Ovary (tissue), 9 donors: ENCODE data around the gene ALCAM. TPM values are rescaled to one million over a fixed set of nuclear protein-coding genes. Genes with fewer than 3 reads are reported as not detected.

Experiments
- DNase-seq, 5 donors: peaks; one replicate each; pipeline ENCODE4 v3.0.0-alpha.2; 2019 to 2020
- H3K27ac ChIP-seq, 2 donors: fragments of 200-600 bp; one replicate each; pipeline versions ENCODE4 v1.5.1 to v1.8.0; 2019 to 2022
- H3K27me3 ChIP-seq: fragments of 200-600 bp; one replicate; pipeline ENCODE4 v1.8.0; 2022
- H3K36me3 ChIP-seq: fragments of 200-600 bp; sonication (generic); one replicate; pipeline ENCODE4 v1.5.1; 2019
- H3K4me1 ChIP-seq: one replicate; pipeline ENCODE4 v1.8.1; 2013; ENCODE audit warnings: mild to moderate bottlenecking, moderate library complexity; ENCODE audit not compliant: insufficient read depth
- H3K4me3 ChIP-seq: fragments of 200-600 bp; sonication (generic); one replicate; pipeline ENCODE4 v1.5.1; 2017
- H3K9me3 ChIP-seq, 2 donors: fragments of 200-600 bp in 1 of 2; sonication (generic) in 1 of 2; one replicate each; pipeline versions ENCODE4 v1.5.1 to v1.8.1; 2013 to 2019; ENCODE audit warnings: mild to moderate bottlenecking in 1 of 2, moderate library complexity in 1 of 2
- EP300 ChIP-seq: sonication (generic); formaldehyde crosslinking; IDR thresholded peaks from one replicate; pipeline ENCODE4 v1.6.1; 2017; ENCODE audit warnings: antibody characterized with exemption
- POLR2A ChIP-seq: fragments of 450-650 bp; IDR thresholded peaks from one replicate; pipeline ENCODE4 v1.6.1; 2017; ENCODE audit warnings: antibody characterized with exemption, mild to moderate bottlenecking, moderate library complexity
- WGBS, 3 donors: extraction: QIAGEN DNeasy Blood & Tissue Kit in 1 of 3; methylation state at CpG; one replicate each; pipeline versions ENCODE4 v1.1.5 to v1.1.7; 2013 to 2017; 5-methylcytosine and 5-hydroxymethylcytosine counted together
- intact Hi-C, 4 donors: fragments of 100-400 bp; cut with DNase I; formaldehyde crosslinking; loops; one replicate each; pipeline versions ENCODE4 v1.11.0 to v1.15.1; 2022 to 2023
- polyA plus RNA-seq, 2 donors: library from polyadenylated mRNA; stranded (reverse); fragments of 200-250 nt in 1 of 2; fragments of 350-450 nt in 1 of 2; fragmentation: Illumina TruSeq in 1 of 2; extraction: RNeasy Lipid Tissue Mini Kit (QIAGEN cat#74804) in 1 of 2; gene quantifications; one replicate each; pipeline ENCODE4 v1.2.3, GENCODE V29; 2013 to 2014
- total RNA-seq, 7 donors: library from RNA; depleted of rRNA in 2 of 7; stranded (reverse); fragments of >200 nt in 2 of 7; fragmentation: NEBNext Ultra II Directional in 3 of 7; extraction: Animal tissue kit (Norgen Biotek cat#: 25700) in 3 of 7; gene quantifications; one replicate each; pipeline versions ENCODE4 v1.1.0 to v1.2.4, GENCODE V29; 2016 to 2023
- TF ChIP-seq, protein P1 (sequence below), 3 donors: fragments of 450-650 bp in 2 of 3; fragments of 200-600 bp in 1 of 3; IDR thresholded peaks; one replicate each; pipeline versions ENCODE4 v1.5.1 to v1.8.0; 2016 to 2022; ENCODE audit warnings: antibody characterized with exemption in 3 of 3, mild to moderate bottlenecking in 1 of 3
- donor health status: DM: no; HTN: no; CAD: no; lungs with moderate emphysema.
- donor health status: DM: no; HTN: no; CAD: no.
- donor health status: Bipolar disorder and iron deficiency.
- donor health status: DM: yes; HTN: yes; CAD: no.
- donor health status: DM: no; HTN: no; CAD: no.
- donor health status: DM: yes; HTN: yes; CAD: no.

The ALCAM gene
- total and polyA plus RNA-seq, 9 donors = 25.0 to 279 (median 52.1) TPM

GRCh38 chr3:105582015-105582414 is 215.3 kb downstream of the ALCAM start:
- no peak for DNase-seq
- 83 to 90% (median 87%) methylated on average over 6 of the region's 6 CpGs for WGBS, 3 donors

GRCh38 chr3:105584003-105584790 is 217.5 kb downstream of the ALCAM start:
- Histone ChIP-seq H3K4me1 (no peaks in the 10 kb centered on the region), H3K36me3 (no peaks in the 10 kb centered on the region), H3K9me3 (no peaks in the 10 kb centered on the region), H3K27ac (no peak overlapping the region), H3K27me3 (no peaks in the 10 kb centered on the region), H3K4me3 (no peak overlapping the region)
- intact Hi-C loops = no loop called here
- WGBS, 3 donors = 90 to 92% (median 91%) methylated on average over 3 of the region's 3 CpGs
- TF ChIP-seq, protein P1, sequence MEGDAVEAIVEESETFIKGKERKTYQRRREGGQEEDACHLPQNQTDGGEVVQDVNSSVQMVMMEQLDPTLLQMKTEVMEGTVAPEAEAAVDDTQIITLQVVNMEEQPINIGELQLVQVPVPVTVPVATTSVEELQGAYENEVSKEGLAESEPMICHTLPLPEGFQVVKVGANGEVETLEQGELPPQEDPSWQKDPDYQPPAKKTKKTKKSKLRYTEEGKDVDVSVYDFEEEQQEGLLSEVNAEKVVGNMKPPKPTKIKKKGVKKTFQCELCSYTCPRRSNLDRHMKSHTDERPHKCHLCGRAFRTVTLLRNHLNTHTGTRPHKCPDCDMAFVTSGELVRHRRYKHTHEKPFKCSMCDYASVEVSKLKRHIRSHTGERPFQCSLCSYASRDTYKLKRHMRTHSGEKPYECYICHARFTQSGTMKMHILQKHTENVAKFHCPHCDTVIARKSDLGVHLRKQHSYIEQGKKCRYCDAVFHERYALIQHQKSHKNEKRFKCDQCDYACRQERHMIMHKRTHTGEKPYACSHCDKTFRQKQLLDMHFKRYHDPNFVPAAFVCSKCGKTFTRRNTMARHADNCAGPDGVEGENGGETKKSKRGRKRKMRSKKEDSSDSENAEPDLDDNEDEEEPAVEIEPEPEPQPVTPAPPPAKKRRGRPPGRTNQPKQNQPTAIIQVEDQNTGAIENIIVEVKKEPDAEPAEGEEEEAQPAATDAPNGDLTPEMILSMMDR (IDR thresholded peaks at IDR 0.05) = no peak
- TF ChIP-seq EP300 (no peak), POLR2A (no peak)
- no peak for DNase-seq

More at GRCh38 chr3:105582015-105582414, 215.3 kb downstream of the ALCAM start:
- intact Hi-C loops = no loop called here
- Histone ChIP-seq H3K36me3 (no peaks in the 10 kb centered on the region), H3K27ac (no peak overlapping the region), H3K9me3 (no peaks in the 10 kb centered on the region), H3K4me3 (no peak overlapping the region), H3K4me1 (no peaks in the 10 kb centered on the region), H3K27me3 (no peaks in the 10 kb centered on the region)
- TF ChIP-seq POLR2A (no peak), EP300 (no peak)
- TF ChIP-seq, protein P1 (IDR thresholded peaks at IDR 0.05) = no peak

DNA sequence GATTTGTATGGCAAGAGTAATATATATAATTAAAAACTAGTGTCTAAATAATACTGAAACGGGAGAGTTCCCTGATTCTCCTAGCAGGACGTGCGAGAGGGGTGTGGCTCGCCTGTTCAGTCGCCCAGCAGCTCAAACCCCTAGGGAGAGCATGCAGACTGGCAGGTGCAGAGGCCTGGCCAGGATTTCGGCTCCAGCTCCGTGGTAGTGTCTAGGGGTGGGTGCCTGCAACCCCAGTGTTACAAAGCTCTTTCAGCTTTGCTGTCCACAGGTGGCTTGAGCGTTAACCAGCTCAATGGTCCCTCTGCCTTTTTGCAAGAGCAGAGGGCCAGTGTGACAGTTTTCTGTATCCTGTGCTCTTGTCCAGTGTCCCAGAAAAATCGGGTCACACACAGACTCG is 226.6 kb downstream of the ALCAM start:
- no peak for DNase-seq
- 92 to 94% (median 93%) methylated on average over 10 of the region's 10 CpGs for WGBS, 3 donors
- intact Hi-C loops = no loop called here
- no peak overlapping the region for H3K27ac ChIP-seq
- H3K4me1 ChIP-seq = no peaks in the 10 kb centered on the region
- H3K9me3 ChIP-seq = no peaks in the 10 kb centered on the region
- no peaks in the 10 kb centered on the region for H3K36me3 ChIP-seq
- no peak overlapping the region for H3K4me3 ChIP-seq
- no peaks in the 10 kb centered on the region for H3K27me3 ChIP-seq
- TF ChIP-seq POLR2A = no peak
- TF ChIP-seq EP300 = no peak
- TF ChIP-seq, protein P1 (IDR thresholded peaks at IDR 0.05) = no peak

DNA sequence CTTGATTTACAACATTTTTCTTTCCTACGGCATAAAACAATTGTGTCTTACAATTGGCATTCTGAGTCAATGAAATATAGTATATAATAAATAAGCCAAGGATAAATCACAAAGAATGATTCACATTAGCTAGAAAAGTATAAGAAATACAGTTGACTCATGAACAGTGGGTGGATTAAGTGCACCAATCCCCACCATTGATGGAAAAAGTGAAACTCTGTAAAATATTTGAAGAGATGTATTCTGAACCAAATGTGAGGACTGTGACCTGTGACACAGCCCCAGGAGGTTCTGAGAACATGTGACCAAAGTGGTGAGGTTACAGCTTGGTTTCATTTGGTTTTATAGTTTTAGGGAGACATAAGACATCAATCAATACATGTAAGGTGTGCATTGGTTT is 227.5 kb downstream of the ALCAM start:
- no peak for DNase-seq
- no peaks in the 10 kb centered on the region for H3K4me1 ChIP-seq
- TF ChIP-seq EP300 (no peak), POLR2A (no peak)
- TF ChIP-seq, protein P1 (IDR thresholded peaks at IDR 0.05) = no peak
- 92 to 97% (median 94%) methylated on average over 1 of the region's 1 CpG for WGBS, 3 donors
- no peaks in the 10 kb centered on the region for H3K9me3 ChIP-seq
- H3K4me3 ChIP-seq = no peak overlapping the region
- H3K36me3 ChIP-seq = no peaks in the 10 kb centered on the region
- no peaks in the 10 kb centered on the region for H3K27me3 ChIP-seq
- intact Hi-C loops = no loop called here
- H3K27ac ChIP-seq = no peak overlapping the region
